HT-29 (cell line): Measurements from ENCODE around the gene U2SURP. TPM values are rescaled to one million over a fixed set of nuclear protein-coding genes. Genes with fewer than 3 reads are reported as not detected.
A peak's percentile ranks its signal among the peaks of the same experiment; 100 is the strongest.
"Not testable (repeated sequence)": the region's sequence is repeated elsewhere in the genome, so short reads cannot be mapped to it uniquely, and the experiment has no call there.

Experiments used
- DNase-seq: peaks from one replicate; pipeline ENCODE4 v3.0.0-alpha.2; 2015; ENCODE audit warnings: low spot score
- total RNA-seq: library from RNA; depleted of rRNA; stranded (reverse); fragments of >200 nt; shearing (Covaris generic); gene quantifications from 2 replicates; pipeline ENCODE4 v1.2.3, GENCODE V29; 2014

U2SURP gene
- total RNA-seq, 1 experiment from 2014 or later: 52.5 TPM

GRCh38 chr3:142976621-142977398 is 24.6 kb upstream of the U2SURP start:
- DNase-seq: peak; percentile 66

DNA sequence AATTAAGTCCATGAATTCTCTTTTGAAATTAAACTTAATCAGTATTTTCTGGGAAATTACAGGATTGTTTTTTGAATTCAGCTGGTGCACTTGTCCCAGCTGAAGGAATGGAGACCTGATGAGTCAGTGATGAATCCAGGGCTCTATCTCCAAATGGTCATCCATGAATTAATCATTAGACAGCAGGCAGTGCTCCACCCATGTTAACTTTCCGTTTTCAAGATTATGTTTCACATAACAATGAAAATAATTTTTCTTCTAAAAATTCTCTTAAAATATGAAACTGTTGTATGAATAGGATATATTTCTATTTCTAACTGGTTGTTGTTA is 24.0 kb upstream of the U2SURP start:
- peak; percentile 15 for DNase-seq

DNA sequence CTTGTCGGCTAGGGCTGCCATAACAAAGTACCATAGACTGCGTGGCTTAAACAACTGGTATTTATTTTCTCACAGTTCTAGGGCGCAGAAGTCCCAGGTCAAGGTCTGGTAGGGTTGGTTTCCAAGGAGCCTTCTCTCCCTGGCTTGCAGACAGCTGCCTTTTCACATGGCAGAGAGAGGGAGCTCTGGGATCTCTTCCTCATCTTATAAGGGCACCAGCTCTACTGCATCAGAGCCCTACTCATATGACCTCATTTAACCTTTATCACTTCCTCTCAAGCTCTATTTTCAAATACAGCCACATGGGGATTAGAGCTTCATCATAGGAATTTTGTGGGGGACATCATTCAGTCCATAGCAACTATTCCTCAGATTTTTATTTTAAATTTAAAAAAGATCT is 20.3 kb upstream of the U2SURP start:
- no peak for DNase-seq

- DNase-seq: no peak
Measured at GRCh38 chr3:142982038-142982773, 19.2 kb upstream of the U2SURP start.

DNA sequence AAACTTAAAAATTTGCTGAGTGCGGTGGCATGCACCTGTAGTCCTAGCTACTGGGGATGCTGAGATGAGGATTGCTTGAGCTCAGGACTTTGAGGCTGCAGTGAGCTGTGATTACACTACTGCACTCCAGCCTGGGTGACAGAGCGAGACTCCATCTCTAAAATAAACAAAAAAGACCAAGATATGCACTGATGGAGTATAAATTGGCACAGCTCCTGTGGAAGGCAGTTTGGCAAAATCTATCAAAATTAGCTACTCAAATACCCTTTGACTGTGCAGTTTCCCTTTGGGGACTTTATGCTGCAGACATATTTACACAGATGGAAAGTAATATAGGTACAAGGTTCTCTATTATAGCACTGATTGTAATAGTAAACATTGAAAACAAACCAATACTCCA is 18.1 kb upstream of the U2SURP start:
- DNase-seq: no peak

- no peak for DNase-seq
Measured at GRCh38 chr3:142984255-142984654, 17.1 kb upstream of the U2SURP start.

- peak; percentile 51 for DNase-seq
Measured at GRCh38 chr3:142987080-142987700, 14.2 kb upstream of the U2SURP start.

DNA sequence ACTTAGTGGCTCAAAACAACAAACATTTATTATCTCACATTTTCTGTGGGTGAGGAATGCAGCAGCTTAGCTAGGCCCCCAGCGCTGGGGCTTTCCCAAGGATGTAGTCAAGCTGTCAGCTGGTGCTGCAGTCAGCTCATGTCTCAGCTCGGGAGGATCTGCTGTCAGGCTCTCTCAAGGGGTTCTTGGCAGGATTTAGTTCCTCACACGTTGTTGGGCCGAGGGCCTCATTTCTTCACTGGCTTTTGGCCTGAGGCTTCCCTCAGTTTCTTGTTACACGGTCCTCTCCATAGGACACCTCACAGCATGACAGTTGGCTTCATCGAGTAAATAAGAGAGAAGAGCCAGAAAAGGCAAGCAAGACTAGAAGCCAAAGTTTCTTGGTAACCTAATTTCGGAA is 13.7 kb upstream of the U2SURP start:
- DNase-seq: no peak

GRCh38 chr3:142988221-142988620 is 13.1 kb upstream of the U2SURP start:
- DNase-seq: not testable (repeated sequence)

DNA sequence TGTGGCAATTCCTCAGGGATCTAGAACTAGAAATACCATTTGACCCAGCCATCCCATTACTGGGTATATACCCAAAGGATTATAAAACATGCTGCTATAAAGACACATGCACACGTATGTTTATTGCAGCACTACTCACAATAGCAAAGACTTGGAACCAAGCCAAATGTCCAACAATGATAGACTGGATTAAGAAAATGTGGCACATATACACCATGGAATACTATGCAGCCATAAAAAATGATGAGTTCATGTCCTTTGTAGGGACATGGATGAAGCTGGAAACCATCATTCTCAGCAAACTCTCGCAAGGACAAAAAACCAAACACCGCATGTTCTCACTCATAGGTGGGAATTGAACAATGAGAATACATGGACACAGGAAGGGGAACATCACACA is 12.5 kb upstream of the U2SURP start:
- DNase-seq: not testable (repeated sequence)

DNA sequence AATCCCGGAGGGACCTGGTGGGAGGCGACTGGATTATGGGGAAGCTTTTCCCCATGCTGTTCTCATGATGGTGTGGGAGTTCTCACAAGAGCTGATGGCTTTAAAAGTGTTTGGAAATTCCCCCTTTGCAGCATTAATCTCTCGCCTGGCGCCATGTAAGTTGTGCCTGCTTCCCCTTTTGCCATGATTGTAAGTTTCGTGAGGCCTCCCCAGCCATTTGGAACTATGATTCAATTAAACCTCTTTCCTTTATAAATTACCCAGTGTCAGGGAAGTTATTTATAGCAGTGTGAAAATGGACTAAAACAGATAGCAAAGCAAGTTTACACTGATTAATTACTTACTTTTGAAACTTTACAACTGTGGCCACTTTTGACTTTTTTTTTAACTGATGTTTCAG is 10.6 kb upstream of the U2SURP start:
- DNase-seq: no peak

DNA sequence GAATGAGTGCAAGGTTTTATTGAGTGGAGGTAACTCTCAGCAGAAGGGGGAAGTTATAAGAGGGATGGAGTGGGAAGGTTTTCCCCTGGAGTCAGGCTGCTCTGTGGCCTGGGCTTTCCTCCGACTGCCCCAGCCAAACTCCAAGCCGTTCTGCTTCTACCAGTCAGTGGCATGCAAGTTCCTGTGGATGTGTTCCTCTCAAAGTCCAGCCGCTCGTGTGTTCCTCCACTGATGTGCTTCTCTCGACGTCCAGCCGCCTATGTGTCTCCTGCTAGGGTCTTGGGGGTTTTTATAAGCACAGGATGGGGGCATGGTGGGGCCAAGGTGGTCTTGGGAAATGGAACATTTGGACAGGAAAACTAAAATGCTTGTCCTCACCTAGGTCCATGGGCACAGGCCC is 9.0 kb upstream of the U2SURP start:
- DNase-seq: no peak

- DNase-seq: peak; percentile 86
Measured at GRCh38 chr3:142993958-142994442, 7.4 kb upstream of the U2SURP start.

DNA sequence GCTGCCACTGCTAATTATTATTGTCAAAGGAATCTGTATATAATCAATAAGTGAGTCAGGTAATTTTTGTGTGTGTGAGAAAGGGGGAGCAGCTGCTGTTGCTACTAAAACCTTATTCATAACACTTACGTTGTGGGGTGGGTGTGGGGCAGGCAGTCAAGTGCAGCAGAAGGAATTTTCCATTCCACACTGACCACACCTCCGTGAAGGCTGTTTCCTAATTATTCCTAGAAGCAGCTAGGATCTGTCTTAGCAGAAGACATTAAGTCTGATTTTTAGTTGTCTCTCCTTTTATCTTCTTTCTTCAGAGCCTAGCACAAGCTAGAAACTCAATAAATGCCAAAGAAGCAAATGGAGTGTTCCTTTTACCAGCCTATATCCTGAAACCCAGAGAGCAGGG is 4.0 kb upstream of the U2SURP start:
- peak; percentile 17 for DNase-seq

DNA sequence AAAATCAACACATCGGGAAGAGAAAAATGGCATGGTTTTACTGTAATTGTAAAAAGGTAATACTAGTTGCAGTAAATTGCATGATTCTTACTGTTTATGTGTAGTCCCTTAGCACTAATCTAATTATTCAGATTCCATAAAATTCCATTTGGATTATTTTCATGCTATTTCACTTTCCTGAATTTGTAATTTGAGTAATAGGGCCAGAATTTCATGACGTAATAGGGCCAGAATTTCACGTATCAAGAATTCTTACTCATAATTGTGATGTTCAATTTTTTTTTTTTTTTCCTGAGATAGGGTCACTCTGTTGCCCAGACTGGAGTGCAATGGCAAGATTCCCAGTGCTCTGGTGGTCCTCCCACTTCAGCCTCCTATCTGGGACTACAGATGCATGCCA is 2.9 kb upstream of the U2SURP start:
- DNase-seq: no peak

- no peak for DNase-seq
Measured at GRCh38 chr3:142999881-143000280, 1.5 kb upstream of the U2SURP start.

DNA sequence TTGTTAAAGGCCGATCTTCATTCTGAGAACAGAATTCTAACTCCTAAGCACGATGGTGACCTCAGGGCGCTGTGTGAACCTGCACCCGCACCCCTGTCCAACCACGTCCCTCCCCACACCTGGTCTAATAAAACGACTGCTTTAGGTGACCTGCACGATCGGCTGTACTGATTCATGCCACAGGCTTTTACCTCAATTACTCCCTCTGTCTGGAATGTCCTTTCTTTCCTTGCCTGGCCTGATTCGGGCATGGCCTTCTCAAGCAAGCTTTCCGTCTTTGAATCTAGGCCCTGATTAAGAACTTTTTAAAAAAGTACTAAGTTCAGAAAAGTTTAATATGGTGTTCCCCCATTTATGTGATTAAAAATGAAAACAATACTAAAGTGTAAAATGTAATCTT is 842 bp upstream of the U2SURP start:
- DNase-seq: peak; percentile 58

GRCh38 chr3:143001034-143001368 is 369 bp upstream of the U2SURP start:
- no peak for DNase-seq

DNA sequence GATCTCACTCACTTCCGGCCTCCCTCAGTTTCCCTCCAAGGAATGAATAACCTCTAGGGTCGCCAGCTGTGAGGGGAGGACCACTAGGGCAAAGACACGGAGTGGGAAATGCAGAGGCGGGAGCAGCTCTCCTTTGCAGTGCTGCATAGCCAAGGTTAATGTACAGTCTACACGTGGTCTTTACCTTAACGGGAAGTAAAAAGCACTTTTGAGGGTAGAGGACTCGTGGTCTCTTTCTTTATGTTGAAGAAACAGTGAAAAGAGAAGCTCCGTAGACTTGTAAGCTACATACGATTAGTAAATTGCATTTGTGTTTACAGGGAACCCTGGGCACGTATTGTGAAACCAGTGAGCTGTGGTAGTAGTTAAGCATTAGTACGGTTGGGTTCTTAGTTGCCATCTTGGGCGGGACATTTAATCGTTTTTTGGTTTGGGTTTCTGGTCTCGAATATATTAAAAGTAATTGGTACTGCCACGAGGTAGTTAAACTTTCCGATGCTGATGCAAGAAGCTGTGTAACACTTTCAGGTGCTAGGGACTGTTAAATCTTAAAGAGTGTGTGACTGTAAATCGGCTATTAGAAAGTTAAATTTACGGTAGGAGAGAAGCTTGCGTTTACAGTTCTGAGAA is 828 bp downstream of the U2SURP start:
- DNase-seq: peak; percentile 66

GRCh38 chr3:143002727-143003126 is 1.4 kb downstream of the U2SURP start:
- peak; percentile 15 for DNase-seq

DNA sequence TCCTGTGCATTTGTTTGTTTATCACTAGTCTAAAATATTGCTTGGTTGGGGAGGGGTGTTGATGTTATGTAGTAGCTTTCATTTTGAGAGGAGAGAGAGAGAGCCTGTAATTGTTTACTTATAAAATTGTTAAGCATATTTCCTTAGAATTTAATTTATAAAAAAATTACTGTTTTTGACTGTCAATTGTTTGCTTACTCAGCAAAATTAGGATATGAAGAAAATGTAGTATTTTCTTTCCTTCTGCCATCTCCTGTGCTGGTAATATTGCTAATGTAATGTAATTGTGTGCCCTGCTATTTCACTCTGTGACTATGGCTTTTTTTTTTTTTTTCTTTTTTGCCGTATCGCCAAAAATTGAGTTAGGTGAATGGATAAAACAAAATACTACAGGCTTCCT is 3.5 kb downstream of the U2SURP start:
- no peak for DNase-seq

GRCh38 chr3:143010024-143010423 is 8.7 kb downstream of the U2SURP start:
- DNase-seq: no peak
